MCF 10A (cell line): ENCODE results near the gene MYADML2. TPM values are rescaled to one million over a fixed set of nuclear protein-coding genes. Genes with fewer than 3 reads are reported as not detected.

Experiments
- BruUV-seq: library from RNA; stranded (reverse); fragments of 400-500 nt; replicated peaks from 2 replicates; lab custom pipeline; 2021; lab: Mats Ljungman, UMichigan
- CTCF ChIA-PET: fragments of 300-600 bp; sonication (Branson Sonifier 250); formaldehyde crosslinking; extraction: SDS; loops from one replicate; lab custom pipeline; 2021; ENCODE audit warnings: antibody characterized with exemption, inconsistent platforms; lab: Yijun Ruan, JAX
- POLR2A ChIA-PET: fragments of 300-600, 350-650 bp; sonication (Branson Sonifier 250); formaldehyde crosslinking; extraction: SDS; loops from one replicate; lab custom pipeline; 2020; ENCODE audit warnings: antibody characterized with exemption, inconsistent platforms; lab: Yijun Ruan, JAX
- DNase-seq: peaks from one replicate; pipeline ENCODE4 v3.0.0-alpha.2; 2018; ENCODE audit not compliant: unreplicated experiment
- H3K27ac Mint-ChIP-seq: one replicate; pipeline ENCODE4 v1.8.0; 2022; ENCODE audit warnings: mild to moderate bottlenecking, low read depth, mixed read lengths; ENCODE audit not compliant: unreplicated experiment
- H3K27me3 Mint-ChIP-seq: one replicate; pipeline ENCODE4 v1.8.0; 2022; ENCODE audit warnings: mixed read lengths; ENCODE audit not compliant: insufficient read depth, unreplicated experiment
- H3K36me3 Mint-ChIP-seq: one replicate; pipeline ENCODE4 v1.8.0; 2022; ENCODE audit warnings: mild to moderate bottlenecking, moderate library complexity, mixed read lengths; ENCODE audit not compliant: insufficient read depth, unreplicated experiment
- H3K4me1 Mint-ChIP-seq: one replicate; pipeline ENCODE4 v1.8.0; 2022; ENCODE audit warnings: mixed read lengths; ENCODE audit not compliant: insufficient read depth, unreplicated experiment
- H3K4me3 Mint-ChIP-seq: one replicate; pipeline ENCODE4 v1.8.0; 2022; ENCODE audit warnings: mild to moderate bottlenecking, moderate library complexity, mixed read lengths; ENCODE audit not compliant: unreplicated experiment
- H3K9me3 Mint-ChIP-seq: one replicate; pipeline ENCODE4 v1.8.0; 2022; ENCODE audit warnings: mixed read lengths; ENCODE audit not compliant: unreplicated experiment
- intact Hi-C: fragments of 100-400 bp; cut with micrococcal nuclease; formaldehyde crosslinking; loops from 2 replicates; pipeline ENCODE4 v1.14.1; 2022
- total RNA-seq: library from RNA; stranded (reverse); gene quantifications from 2 replicates; pipeline ENCODE4 v1.2.3, GENCODE V29; 2022
- TF ChIP-seq, protein P1 (sequence below): fragments of 200-600 bp; IDR thresholded peaks from one replicate; pipeline ENCODE4 v1.8.0; 2022; ENCODE audit warnings: antibody characterized with exemption, mild to moderate bottlenecking; ENCODE audit not compliant: unreplicated experiment

Gene MYADML2
- total RNA-seq, 1 experiment from 2014 or later: not detected

DNA sequence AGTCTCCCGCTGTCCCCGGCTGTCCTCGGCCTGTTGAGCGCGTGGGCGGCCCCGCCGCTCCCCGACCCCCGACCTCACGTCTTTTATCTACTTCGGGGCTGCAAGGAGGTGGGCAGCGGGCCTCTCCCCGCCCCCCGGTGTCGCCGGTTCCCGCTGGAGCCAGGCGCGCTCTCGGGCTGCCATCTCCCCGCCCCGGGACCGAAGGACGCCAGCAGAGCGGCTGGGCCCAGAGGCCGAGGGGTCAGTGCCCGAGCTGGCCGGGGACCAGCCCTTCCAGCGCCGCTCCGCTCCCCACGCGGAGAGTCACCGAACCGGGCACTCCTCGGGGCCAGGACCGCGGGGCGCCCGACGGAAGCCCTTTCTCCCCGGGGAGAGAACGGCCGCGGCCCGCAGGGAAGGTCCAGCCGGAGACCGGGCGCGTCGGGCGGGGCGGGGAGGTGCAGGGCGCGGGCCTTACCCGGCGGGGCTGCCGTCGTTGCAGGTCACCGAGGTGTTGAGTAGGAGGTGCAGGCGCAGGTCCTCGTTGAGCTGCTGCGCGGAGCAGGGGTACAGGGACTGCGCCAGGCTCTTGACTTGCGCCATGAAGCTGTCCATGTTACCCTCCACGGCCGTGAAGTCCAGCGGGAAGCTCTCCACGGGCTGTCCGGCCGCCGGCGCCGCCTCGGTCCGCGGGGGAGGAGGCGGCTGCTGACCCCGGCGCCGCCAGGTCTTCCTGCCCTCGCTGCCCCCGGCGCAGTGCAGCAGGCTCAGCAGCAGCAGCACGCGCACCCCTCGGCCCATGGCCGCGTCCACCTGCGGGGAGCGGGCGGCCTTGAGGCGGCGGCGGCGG, 13.3 kb upstream of the MYADML2 start:
- TF ChIP-seq, protein P1, sequence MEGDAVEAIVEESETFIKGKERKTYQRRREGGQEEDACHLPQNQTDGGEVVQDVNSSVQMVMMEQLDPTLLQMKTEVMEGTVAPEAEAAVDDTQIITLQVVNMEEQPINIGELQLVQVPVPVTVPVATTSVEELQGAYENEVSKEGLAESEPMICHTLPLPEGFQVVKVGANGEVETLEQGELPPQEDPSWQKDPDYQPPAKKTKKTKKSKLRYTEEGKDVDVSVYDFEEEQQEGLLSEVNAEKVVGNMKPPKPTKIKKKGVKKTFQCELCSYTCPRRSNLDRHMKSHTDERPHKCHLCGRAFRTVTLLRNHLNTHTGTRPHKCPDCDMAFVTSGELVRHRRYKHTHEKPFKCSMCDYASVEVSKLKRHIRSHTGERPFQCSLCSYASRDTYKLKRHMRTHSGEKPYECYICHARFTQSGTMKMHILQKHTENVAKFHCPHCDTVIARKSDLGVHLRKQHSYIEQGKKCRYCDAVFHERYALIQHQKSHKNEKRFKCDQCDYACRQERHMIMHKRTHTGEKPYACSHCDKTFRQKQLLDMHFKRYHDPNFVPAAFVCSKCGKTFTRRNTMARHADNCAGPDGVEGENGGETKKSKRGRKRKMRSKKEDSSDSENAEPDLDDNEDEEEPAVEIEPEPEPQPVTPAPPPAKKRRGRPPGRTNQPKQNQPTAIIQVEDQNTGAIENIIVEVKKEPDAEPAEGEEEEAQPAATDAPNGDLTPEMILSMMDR: no peak
- POLR2A ChIA-PET: interaction anchor here (0.9 to 1.8 kb wide), 7 partner anchors 31 to 106 kb away, joined by 3 to 35 read pairs (median 7); partner anchors contain the start of genes CENPX and LRRC45
- Mint-ChIP-seq H3K4me1 (peaks cover 10% of the 10 kb centered on the region), H3K36me3 (no peaks in the 10 kb centered on the region), H3K27ac (no peak overlapping the region), H3K27me3 (peaks cover 9% of the 10 kb centered on the region), H3K4me3 (no peak overlapping the region), H3K9me3 (no peaks in the 10 kb centered on the region)
- CTCF ChIA-PET: interaction anchor here (0.6 to 2.3 kb wide), 22 partner anchors 10 to 270 kb away, joined by 3 to 74 read pairs (median 5); partner anchors contain the start of genes CENPX, DUS1L and LRRC45
- DNase-seq: no peak
- intact Hi-C loops: no loop called here
- no TSS peak for BruUV-seq

DNA sequence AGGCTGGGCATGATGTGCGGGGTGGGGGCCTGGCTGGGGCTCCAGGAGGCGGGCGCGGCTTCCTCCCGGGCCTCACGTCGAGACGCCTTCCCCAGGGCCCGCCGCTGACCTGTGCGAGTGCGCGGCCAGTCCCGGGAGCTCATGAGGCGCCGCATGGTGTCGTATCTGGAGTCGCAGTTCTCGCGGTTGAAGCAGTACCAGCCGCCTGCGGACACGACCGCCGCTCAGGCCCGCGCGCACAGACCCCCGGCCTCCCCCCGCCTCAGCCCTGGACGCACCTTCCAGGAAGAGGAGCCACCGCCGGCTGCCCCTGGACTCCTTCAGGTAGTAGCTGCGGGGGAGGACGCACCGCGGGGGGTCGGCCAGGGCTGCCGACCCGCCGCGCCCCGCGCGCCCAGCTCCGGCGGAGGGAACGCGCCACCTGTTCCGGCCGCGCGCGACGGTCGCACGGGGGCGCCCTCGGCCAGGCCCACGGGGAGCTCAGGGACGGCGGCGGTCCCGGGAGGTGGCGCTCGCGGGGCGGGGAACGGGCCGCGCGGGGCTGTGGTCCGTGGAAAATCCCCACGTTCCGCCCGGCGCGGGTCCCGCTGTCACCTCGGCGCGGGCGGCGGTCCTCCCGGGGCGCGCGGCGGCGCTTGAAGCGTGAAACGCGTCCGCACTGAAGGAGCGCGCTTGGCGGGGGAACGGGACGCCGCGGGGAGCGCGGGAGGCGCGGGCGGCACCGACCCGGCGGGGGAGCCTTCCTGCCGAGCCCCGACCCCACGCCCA, 12.5 kb upstream of the MYADML2 start:
- peaks cover 9% of the 10 kb centered on the region for H3K27me3 Mint-ChIP-seq
- no peak overlapping the region for H3K27ac Mint-ChIP-seq
- peak; percentile 49 for DNase-seq
- BruUV-seq: no TSS peak
- TF ChIP-seq, protein P1: peak; percentile 98
- H3K4me1 Mint-ChIP-seq: peaks cover 3% of the 10 kb centered on the region
- H3K4me3 Mint-ChIP-seq: no peak overlapping the region
- no peaks in the 10 kb centered on the region for H3K36me3 Mint-ChIP-seq
- intact Hi-C loops: loop anchor here (1.0 kb wide), 1 partner anchor 62 kb away; no protein-coding TSS in a partner anchor
- no peaks in the 10 kb centered on the region for H3K9me3 Mint-ChIP-seq
- ChIA-PET CTCF (interaction anchor here (0.6 to 2.3 kb wide), 31 partner anchors 9 to 747 kb away, joined by 3 to 74 read pairs (median 4); partner anchors contain the start of genes CENPX, DUS1L and LRRC45), POLR2A (interaction anchor here (0.6 to 1.8 kb wide), 9 partner anchors 26 to 107 kb away, joined by 3 to 35 read pairs (median 5); partner anchors contain the start of genes CENPX and LRRC45)

DNA sequence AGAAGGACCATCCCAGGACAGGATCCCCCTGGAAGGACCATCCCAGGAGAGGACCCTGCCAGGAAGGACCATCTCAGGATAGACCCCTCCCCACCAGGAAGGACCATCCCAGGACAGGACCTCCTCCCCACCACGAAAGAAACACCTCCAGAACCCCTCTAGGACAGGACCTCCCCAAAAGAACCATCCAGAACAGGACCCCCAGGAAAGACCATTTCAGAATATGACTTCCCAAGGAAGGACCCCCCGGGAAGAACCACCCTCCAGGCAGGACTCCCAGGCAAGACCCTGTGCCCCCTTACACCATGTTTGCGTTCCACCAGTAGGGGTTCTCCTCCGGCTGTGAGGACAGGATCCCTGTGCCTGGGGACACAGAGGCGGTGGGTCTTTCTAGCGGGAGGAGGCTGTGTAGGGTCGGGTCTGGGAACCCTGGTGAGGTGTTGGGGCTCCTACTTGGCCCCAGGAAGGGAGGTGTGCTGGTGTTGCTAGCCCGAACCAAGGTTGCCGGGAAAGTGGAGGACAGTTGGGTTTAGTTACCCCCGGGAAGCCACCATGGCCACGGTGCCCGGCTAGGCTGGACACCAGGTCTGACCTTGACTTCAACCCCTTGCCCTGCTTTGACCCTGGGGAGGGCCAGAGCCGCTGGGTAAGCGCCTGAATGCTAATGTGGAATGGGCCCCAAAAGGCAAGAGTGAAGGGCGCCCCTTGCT, 11.8 kb upstream of the MYADML2 start:
- Mint-ChIP-seq H3K9me3 (no peaks in the 10 kb centered on the region), H3K4me1 (no peaks in the 10 kb centered on the region), H3K27me3 (peaks cover 9% of the 10 kb centered on the region), H3K36me3 (no peaks in the 10 kb centered on the region), H3K4me3 (no peak overlapping the region), H3K27ac (no peak overlapping the region)
- BruUV-seq: no TSS peak
- intact Hi-C loops: loop anchor here (1.0 kb wide), 1 partner anchor 63 kb away; no protein-coding TSS in a partner anchor
- CTCF ChIA-PET: interaction anchor here (0.6 to 2.3 kb wide), 26 partner anchors 9 to 455 kb away, joined by 3 to 74 read pairs (median 4); partner anchors contain the start of genes CENPX, DUS1L and LRRC45
- POLR2A ChIA-PET: interaction anchor here (0.6 to 1.8 kb wide), 8 partner anchors 26 to 72 kb away, joined by 3 to 35 read pairs (median 6); partner anchors contain the start of genes CENPX and LRRC45
- TF ChIP-seq, protein P1: no peak
- no peak for DNase-seq
